Measurements from ENCODE around the gene TDRD10. TPM values are rescaled to one million over a fixed set of nuclear protein-coding genes. Genes with fewer than 3 reads are reported as not detected.

The TDRD10 gene, protein sequence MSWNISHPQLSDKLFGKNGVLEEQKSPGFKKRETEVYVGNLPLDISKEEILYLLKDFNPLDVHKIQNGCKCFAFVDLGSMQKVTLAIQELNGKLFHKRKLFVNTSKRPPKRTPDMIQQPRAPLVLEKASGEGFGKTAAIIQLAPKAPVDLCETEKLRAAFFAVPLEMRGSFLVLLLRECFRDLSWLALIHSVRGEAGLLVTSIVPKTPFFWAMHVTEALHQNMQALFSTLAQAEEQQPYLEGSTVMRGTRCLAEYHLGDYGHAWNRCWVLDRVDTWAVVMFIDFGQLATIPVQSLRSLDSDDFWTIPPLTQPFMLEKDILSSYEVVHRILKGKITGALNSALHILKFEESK
- total RNA-seq = under 1 TPM; 0.50 to 0.97 (median 0.68) TPM
- 1 to 10 TPM in 1 of 3 donors, under 1 TPM in 2; 0.69 to 2.3 (median 0.99) TPM for polyA plus RNA-seq
- long read RNA-seq, donor 1, partial matches to known transcripts = 0 of 2 reads
- long read RNA-seq, donor 1, other reads (novel, unspliced or antisense) = 2 of 2 reads
- long read RNA-seq, donor 2 = 0 reads

DNA sequence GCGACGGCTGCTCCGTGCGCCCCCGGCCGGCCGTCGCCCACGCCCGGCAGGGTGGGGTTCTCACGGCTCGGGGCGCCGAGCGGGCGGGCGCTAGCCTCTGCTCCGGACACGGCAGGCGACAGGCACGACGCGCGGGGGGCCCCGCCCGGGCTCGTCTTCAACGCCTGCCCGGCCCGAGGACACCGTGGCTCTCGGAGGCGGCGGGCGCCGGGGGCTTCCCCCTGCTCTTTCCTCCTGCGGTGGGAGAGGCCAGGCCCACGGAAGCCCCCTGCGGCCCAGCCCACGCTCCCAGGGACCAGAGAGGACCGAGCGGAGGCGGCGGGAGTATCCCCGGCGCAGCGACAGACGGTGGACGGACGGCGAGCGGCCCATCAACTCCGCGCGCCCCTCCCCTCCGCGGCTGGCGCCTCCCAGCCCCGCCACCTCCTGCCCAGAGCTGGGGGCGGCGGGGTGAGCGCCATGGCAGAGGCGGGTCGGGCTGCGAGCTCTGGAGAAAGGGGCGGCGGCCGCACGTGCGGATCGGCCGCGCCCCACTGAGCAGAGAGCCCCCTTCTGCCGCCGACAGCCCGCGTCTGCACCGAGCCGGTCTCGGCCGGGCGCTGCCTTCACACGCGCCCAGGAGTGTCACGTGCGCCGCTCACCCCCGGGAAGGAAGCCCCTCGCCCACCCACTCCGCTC lies at the start of gene TDRD10, which contains the start of gene SHE:
TSS of gene TDRD10 (plus strand) at position 154 of the 678 bp plus-strand sequence. CDS start 4,685 bp downstream, outside the sequence.
TSS of gene SHE (minus strand) at position 347 of the 678 bp plus-strand sequence. CDS start 386 bp downstream, outside the sequence.
- Histone ChIP-seq H3K27me3 (ENCODE audit: insufficient read depth in 3 of 3, low read length in 2 of 3) (peaks cover 3 to 67% (median 16%) of the 10 kb centered on the region in 3 donors), H3K27ac (peak within 1 kb of the TSS; percentile 50), H3K9me3 (peaks cover 6% of the 10 kb centered on the region), H3K4me1 (no peaks in the 10 kb centered on the region), H3K4me3 (peak within 1 kb of the TSS; percentile 67), H3K36me3 (ENCODE audit: insufficient read depth in 1 of 2, low read depth in 1 of 2) (no peaks in the 10 kb centered on the region)
- DNase-seq = peak; percentile 59 to 64
- TF ChIP-seq, protein P1, sequence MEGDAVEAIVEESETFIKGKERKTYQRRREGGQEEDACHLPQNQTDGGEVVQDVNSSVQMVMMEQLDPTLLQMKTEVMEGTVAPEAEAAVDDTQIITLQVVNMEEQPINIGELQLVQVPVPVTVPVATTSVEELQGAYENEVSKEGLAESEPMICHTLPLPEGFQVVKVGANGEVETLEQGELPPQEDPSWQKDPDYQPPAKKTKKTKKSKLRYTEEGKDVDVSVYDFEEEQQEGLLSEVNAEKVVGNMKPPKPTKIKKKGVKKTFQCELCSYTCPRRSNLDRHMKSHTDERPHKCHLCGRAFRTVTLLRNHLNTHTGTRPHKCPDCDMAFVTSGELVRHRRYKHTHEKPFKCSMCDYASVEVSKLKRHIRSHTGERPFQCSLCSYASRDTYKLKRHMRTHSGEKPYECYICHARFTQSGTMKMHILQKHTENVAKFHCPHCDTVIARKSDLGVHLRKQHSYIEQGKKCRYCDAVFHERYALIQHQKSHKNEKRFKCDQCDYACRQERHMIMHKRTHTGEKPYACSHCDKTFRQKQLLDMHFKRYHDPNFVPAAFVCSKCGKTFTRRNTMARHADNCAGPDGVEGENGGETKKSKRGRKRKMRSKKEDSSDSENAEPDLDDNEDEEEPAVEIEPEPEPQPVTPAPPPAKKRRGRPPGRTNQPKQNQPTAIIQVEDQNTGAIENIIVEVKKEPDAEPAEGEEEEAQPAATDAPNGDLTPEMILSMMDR (IDR thresholded peaks at IDR 0.05) = no peak
- intact Hi-C loops (cut with DNase I) = no loop called here
- WGBS, 3 donors = 0 to 2% (median 2%) methylated on average over 30 to 90 of the region's 90 CpGs
- peak; percentile 21 to 72 (median 55) for ATAC-seq

DNA sequence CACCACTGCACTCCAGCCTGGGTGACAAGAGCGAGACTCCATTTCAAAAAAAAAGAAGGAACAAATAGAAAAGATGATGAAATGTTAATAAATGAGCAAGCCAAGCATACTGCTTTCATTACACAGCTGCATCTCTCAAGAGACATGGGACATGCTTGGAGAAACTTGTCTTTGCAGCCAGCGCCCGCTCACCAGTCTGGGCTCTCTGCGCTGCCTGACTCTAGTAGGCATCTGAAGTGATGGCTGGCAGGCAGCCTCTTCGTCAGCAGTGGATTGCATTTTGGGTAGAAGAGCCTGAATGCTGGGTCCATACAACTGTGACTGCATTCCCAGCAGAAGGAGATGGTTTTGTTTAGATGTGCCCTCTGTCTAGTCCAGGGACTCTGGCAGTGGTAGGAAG lies 48.9 kb upstream of the TDRD10 start:
- ATAC-seq (peak in 2 of 4 donors; percentile 19 to 21), DNase-seq (no peak)
- Histone ChIP-seq H3K27me3 (ENCODE audit: insufficient read depth in 3 of 3, low read length in 2 of 3) (no peaks in the 10 kb centered on the region), H3K4me3 (no peak overlapping the region), H3K4me1 (no peaks in the 10 kb centered on the region), H3K9me3 (no peaks in the 10 kb centered on the region), H3K36me3 (ENCODE audit: insufficient read depth in 1 of 2, low read depth in 1 of 2) (peaks cover 11 to 99% of the 10 kb centered on the region in 2 donors), H3K27ac (peak overlapping the region; percentile 30)
- TF ChIP-seq, protein P1 (IDR thresholded peaks at IDR 0.05) = no peak
- intact Hi-C loops (cut with DNase I) = no loop called here
- 79 to 89% (median 79%) methylated on average over 5 of the region's 5 CpGs for WGBS, 3 donors

DNA sequence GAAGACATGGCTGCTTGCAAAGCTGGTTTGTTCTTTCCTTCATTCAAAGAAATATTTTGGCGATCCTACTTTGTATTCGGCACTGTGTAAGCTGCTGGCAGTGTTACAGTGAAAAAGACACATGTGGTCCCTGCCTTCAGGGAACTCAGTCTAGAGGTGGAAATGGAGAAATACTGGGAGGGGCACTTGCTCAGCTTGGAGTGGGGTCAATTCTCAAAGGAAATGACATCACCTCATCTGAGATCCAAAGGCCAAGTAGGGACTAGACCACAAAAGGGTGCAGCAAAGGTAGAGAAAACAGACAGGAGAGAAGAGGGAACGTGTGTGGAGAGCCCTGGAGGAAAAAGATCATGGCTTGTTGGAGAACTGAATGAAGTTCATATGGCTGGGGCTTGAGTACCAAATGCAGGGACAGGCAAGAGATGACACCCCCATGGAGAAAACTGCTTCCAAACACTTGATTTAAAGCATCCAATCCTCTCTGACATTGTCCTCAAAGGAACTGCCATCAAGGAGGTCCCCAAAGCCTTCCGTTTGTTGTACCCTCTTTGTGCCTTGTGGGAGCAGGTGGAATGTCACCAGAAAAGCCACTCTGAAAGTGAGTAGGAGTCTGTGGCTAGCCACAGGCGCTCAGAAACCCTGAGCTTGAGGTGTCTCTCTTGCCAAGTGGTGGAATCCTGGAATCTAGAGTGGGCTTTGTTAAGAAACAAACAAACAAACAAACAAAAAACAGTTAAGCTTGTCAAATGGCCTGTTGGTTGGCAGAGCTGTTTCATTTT lies 48.3 kb upstream of the TDRD10 start:
- 60 to 65% (median 61%) methylated on average over 5 of the region's 5 CpGs for WGBS, 3 donors
- Histone ChIP-seq H3K36me3 (ENCODE audit: insufficient read depth in 1 of 2, low read depth in 1 of 2) (peaks cover 7 to 99% of the 10 kb centered on the region in 2 donors), H3K9me3 (no peaks in the 10 kb centered on the region), H3K27me3 (ENCODE audit: insufficient read depth in 3 of 3, low read length in 2 of 3) (no peaks in the 10 kb centered on the region), H3K4me1 (no peaks in the 10 kb centered on the region), H3K4me3 (no peak overlapping the region), H3K27ac (peak overlapping the region; percentile 30)
- intact Hi-C loops (cut with DNase I) = no loop called here
- TF ChIP-seq, protein P1 (IDR thresholded peaks at IDR 0.05) = no peak
- ATAC-seq = peak; percentile 44 to 53 (median 48)
- DNase-seq = peak in 1 of 2 donors; percentile 26

DNA sequence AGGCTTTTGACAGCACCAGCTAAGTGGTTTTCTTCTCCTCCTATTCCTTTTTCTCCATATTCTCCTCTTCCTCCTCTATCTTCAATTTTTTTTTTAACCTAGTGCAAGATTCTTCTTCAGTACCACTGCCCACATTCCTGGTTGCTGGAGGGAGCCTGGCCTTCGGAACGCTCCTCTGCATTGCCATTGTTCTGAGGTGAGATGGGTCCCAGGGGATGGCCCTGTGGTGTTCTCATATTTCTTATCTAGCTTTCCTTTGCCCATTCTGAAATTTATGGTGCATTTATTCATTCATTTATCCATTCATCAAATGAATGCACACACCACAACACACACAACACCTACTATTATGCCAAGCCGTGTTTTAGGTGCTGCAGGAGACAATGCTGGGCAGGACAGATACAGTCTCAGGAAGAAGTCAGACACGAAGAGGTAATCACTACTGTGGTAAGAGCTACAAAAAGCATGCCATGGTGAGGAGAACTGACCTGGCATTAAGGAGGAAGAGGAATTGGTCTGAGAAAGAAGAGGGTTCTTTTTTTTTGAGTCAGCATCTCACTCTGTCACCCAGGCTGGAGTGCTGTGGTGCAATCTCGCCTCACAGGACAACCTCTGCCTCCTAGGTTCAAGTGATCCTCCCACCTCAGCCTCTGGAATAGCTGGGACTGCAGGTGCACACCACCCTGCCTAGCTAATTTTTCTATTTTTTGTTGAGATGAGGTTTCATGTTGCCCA lies 47.5 kb upstream of the TDRD10 start:
- DNase-seq (peak in 1 of 2 donors; percentile 30), ATAC-seq (no peak)
- Histone ChIP-seq H3K4me1 (no peaks in the 10 kb centered on the region), H3K4me3 (no peak overlapping the region), H3K27me3 (ENCODE audit: insufficient read depth in 3 of 3, low read length in 2 of 3) (no peaks in the 10 kb centered on the region), H3K27ac (no peak overlapping the region), H3K9me3 (no peaks in the 10 kb centered on the region), H3K36me3 (ENCODE audit: insufficient read depth in 1 of 2, low read depth in 1 of 2) (peaks cover 6 to 100% of the 10 kb centered on the region in 2 donors)
- WGBS, 3 donors = 70 to 76% (median 75%) methylated on average over 5 of the region's 5 CpGs
- intact Hi-C loops (cut with DNase I) = no loop called here
- TF ChIP-seq, protein P1 (IDR thresholded peaks at IDR 0.05) = no peak

Data from psoas muscle (tissue), 8 donors.